Dermis microvascular lymphatic vessel endothelial cell (primary cell): ENCODE results near the gene SFI1. TPM values are rescaled to one million over a fixed set of nuclear protein-coding genes. Genes with fewer than 3 reads are reported as not detected.
"Not testable (repeated sequence)": the region's sequence is repeated elsewhere in the genome, so short reads cannot be mapped to it uniquely, and the experiment has no call there.

Experiments used
- DNase-seq, 2 donors: peaks; one replicate each; pipeline versions ENCODE4 v3.0.0 to v3.0.0-alpha.2; 2010; ENCODE audit warnings: low read depth in 2 of 2
- total RNA-seq: library from RNA; depleted of rRNA; stranded (reverse); fragments of >200 nt; gene quantifications from 2 replicates; pipeline ENCODE4 v1.2.1, GENCODE V29; 2014

SFI1 gene
- 12.3 and 15.8 TPM in 2 replicates for total RNA-seq

GRCh38 chr22:31496007-31496734 is at the start of gene SFI1:
Gene SFI1 (plus strand): TSS chr22:31496536. CDS start chr22:31508285, 11,749 bp downstream.
- peak; percentile 67 to 88 for DNase-seq

- DNase-seq: no peak
Measured at GRCh38 chr22:31446767-31447166, 49.6 kb upstream of the SFI1 start.

GRCh38 chr22:31447337-31447736 is 49.0 kb upstream of the SFI1 start:
- DNase-seq: no peak

GRCh38 chr22:31448382-31448781 is 48.0 kb upstream of the SFI1 start:
- DNase-seq: no peak

- no peak for DNase-seq
Measured at GRCh38 chr22:31449506-31449905, 46.8 kb upstream of the SFI1 start.

- peak; percentile 36 to 61 for DNase-seq
Measured at GRCh38 chr22:31451709-31452571, 44.4 kb upstream of the SFI1 start.

GRCh38 chr22:31461699-31462098 is 34.6 kb upstream of the SFI1 start:
- no peak for DNase-seq

- no peak for DNase-seq
Measured at GRCh38 chr22:31465307-31465706, 31.0 kb upstream of the SFI1 start.

- DNase-seq: no peak
Measured at GRCh38 chr22:31474743-31475142, 21.6 kb upstream of the SFI1 start.

- DNase-seq: no peak
Measured at GRCh38 chr22:31475800-31476199, 20.5 kb upstream of the SFI1 start.

- no peak for DNase-seq
Measured at GRCh38 chr22:31477329-31477728, 19.0 kb upstream of the SFI1 start.

- DNase-seq: no peak
Measured at GRCh38 chr22:31481129-31481528, 15.2 kb upstream of the SFI1 start.

GRCh38 chr22:31482470-31482869 is 13.9 kb upstream of the SFI1 start:
- not testable (repeated sequence) for DNase-seq

- not testable (repeated sequence) for DNase-seq
Measured at GRCh38 chr22:31486369-31486768, 10.0 kb upstream of the SFI1 start.

- DNase-seq: no peak
Measured at GRCh38 chr22:31486951-31487350, 9.4 kb upstream of the SFI1 start.

- DNase-seq: no peak
Measured at GRCh38 chr22:31488346-31488883, 7.9 kb upstream of the SFI1 start.

- DNase-seq: peak in 1 of 2 donors; percentile 46
Measured at GRCh38 chr22:31488988-31489617, 7.2 kb upstream of the SFI1 start.

GRCh38 chr22:31489632-31490495 is 6.5 kb upstream of the SFI1 start, which contains the start of gene EIF4ENIF1:
Gene EIF4ENIF1 (minus strand): TSS chr22:31489842. CDS start chr22:31488718, 1,124 bp downstream.
- DNase-seq: peak; percentile 68 to 92

GRCh38 chr22:31490496-31490925 is 5.8 kb upstream of the SFI1 start:
- peak; percentile 50 to 84 for DNase-seq

- no peak for DNase-seq
Measured at GRCh38 chr22:31491218-31491962, 4.9 kb upstream of the SFI1 start.
